CD4-positive, alpha-beta T cell treated with Interleukin-15 for 4 hours (primary cell): ENCODE data around the gene TMEM209.
A peak's percentile ranks its signal among the peaks of the same experiment; 100 is the strongest.
"Not testable (repeated sequence)": the region's sequence is repeated elsewhere in the genome, so short reads cannot be mapped to it uniquely, and the experiment has no call there.

ENCODE experiments used
- DNase-seq: peaks from one replicate; pipeline ENCODE4 v3.0.0-alpha.2; 2020; ENCODE audit warnings: low spot score

The TMEM209 gene

DNA sequence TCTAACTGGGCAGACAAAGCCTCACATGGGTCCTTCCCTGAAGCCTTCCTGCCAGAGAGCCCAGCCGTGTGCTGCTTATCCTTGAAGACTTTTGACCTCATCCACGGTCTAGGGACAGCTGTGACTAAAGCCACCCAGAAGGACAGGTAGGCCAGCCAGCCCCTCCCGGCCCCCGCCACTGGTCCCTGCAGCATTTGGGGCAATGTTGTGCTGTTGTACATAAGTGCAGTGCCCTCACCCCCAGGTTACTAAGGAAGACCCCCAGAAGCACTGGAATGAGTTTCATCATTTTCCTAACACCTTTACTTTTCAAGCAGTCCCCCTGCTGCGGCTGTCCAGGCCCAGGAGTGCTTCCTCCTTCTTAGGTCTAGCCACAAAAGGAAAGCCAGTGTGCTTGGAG lies 43.0 kb downstream of the TMEM209 start:
- DNase-seq, result no peak

DNA sequence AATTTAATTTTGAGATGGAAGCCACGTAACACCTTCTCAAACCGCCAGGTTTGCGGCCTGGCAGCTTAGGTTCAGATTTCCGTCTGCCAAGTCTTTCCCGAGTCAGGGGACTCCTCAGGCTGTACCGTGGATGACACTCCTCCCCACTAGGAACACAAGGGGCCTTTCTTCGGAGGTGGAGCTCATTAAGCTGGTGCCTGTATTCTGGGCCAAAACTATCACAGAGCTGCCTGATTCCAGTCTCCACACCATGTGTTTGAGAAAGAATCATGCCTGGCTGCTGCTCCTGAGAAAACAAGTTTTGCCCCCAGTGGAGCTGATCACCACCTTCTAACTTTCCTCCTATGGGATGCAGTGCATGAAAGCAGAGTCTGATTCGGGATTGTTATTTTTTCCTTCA lies 44.8 kb downstream of the TMEM209 start:
- no peak for DNase-seq

DNA sequence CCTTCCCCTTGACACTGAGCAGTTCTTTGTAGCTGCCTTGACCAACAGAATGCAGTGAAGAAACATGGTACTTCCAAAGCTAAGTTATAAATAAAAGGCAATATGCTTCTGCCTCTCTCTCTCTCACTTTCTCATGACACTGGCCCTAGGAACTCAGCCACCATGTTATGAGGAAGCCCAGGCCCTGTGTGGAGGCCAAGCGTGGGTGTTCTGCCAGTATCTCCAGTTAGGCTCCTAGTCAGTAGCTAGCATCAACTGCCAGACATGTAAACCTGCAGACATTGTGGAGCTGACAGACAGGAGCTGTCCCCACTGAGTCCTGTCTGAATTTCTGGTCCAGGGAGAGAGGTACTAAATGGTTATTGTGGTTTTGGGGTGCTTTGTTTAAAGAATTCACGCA lies 45.2 kb downstream of the TMEM209 start:
- no peak for DNase-seq

DNA sequence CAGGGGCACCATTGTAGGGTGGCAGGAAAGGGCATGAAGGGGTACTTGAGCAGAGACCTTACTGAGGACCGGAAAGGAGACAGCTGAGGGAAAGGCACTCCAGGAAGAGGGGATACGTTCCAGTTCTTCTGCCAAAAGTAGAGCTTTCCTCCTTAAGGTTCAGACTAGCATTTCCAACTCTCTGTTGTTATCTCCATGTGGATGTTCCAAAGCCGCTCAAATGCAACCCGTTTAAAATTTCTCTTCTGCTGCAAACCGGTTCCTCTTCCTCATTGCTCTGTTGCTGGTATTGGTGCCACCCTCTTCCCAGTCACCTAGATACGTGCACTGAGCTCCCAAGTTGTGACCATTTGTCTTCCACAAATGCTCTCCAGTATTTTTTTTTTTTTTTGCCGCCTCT lies 47.5 kb downstream of the TMEM209 start:
- DNase-seq, result no peak

DNA sequence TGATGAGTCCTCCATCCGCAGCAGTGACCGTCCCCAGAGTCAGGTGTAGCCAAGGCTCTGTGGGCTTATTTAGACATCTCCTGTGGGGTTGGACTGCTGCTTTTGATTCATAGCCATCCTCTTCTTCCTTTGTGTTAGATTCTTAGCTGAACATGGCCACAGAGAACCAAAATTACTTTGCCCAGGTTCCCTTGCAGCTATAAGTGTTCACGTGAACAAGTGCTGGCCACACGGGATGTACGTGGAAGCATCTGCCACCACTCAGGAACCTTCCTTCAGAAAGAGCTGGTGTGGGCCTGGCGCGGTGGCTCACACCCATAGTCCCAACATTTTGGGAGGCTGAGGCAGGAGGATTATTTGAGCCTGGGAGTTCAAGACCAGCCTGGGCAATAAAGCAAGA lies 49.1 kb downstream of the TMEM209 start:
- no peak for DNase-seq

DNA sequence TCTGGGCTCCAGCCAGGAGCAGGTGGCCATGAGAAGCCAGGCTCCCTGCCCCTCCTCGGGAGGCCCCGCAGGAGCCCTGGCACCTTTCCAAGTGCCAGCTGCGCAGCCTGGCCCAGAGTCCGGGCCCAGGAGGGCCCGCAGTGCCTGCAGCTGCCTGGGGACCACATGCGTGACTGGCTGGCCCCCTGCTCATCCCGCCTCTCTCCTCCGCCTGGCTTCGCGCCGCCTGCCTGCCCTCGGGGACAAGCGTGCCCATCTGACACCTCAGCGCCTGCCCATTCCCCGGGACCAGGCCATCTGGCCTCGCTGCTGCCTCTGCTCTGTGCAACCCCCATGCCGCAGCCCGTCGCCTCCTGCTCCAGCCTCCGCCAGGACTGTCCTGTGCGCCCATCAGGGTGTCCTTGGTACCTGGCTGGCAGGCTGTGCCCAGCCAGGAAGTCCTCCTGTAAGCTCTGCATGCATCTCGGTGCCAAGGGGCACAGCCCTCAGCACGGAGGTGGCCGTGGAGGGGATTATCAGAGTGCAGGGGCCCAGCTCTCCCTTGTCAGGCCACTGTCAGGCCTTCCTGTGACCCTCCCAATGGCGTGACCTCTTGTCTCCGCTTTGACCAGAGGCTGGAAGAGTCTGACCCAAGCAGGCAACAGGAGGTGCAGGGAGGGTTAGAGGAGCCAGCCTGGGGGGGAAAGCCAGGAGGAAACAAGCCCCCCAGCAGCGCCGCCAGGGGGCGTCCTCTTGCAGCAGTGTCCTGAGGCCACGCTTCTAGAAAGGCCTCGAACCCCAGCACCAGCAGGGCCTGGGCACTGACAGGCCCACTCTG lies 50.5 kb downstream of the TMEM209 start:
- DNase-seq, result no peak

GRCh38 chr7:130154131-130154500 lies 51.1 kb downstream of the TMEM209 start:
- DNase-seq, result no peak

DNA sequence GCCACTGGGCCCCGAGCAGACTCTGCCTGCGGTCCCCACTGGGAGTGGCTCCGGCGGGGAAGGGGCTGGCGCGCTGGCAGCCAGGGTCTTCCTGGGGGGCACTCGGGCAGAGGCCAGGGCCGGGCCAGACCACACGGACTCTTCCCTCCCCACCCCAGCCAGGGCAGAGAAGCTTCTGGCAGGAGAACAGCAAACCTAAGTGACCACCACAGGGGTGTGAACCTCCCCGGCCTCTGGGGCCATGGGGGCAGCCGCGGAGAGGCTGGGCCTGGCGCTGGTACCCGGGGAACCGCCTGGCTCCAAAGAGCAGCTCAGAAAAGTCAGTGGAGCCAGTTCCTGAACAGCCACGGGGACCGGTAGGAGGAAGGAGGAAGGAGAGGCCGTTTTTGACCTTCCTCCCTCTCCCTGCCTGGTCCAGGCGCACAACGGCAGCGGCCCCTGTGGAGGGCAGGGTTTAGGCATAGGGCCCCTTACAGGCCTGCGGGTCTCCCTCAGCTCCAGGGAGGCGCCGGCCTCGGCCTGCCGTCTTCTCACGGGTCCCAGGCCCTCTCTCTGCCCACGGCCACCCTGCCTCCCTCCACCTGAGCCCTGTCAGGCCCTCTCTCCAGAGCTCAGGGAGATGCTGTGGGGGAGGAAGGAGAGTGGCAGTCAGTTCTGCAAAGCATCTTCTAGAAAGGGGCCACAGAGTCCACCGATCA lies 51.8 kb downstream of the TMEM209 start:
- no peak for DNase-seq

DNA sequence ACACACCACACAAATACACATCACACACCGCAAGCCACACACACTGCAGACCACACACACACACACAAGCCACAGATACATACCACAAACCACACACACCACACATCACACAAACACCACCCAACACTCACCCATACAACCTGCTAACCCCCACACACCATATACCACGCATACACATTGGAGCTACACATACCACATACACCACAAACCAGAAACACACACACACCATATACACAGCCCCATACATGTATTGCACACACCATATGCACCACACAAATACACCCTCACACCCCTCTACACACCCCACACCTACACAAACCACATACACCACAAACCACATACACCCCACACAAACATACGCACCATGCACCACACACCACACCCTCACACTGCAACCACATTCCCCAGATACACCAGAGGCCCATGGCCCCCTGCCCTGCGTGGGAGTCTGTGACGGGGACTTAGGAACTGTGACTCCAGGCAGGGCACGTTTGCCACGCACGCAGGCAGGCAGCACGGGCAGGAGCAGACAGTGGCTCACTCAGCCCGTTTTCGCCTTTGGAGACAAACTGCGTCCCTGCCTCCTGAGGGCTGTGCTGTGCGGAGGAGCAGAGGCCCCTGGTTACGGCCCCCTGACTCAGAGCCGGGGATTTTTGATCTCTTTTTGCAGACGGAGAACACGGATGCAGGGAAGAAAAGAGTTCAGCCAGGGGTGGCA lies 52.6 kb downstream of the TMEM209 start:
- DNase-seq, result no peak

- DNase-seq, result peak; percentile 23
Measured at GRCh38 chr7:130151591-130152492, 53.4 kb downstream of the TMEM209 start.

GRCh38 chr7:130150587-130150986 lies 54.6 kb downstream of the TMEM209 start:
- no peak for DNase-seq

DNA sequence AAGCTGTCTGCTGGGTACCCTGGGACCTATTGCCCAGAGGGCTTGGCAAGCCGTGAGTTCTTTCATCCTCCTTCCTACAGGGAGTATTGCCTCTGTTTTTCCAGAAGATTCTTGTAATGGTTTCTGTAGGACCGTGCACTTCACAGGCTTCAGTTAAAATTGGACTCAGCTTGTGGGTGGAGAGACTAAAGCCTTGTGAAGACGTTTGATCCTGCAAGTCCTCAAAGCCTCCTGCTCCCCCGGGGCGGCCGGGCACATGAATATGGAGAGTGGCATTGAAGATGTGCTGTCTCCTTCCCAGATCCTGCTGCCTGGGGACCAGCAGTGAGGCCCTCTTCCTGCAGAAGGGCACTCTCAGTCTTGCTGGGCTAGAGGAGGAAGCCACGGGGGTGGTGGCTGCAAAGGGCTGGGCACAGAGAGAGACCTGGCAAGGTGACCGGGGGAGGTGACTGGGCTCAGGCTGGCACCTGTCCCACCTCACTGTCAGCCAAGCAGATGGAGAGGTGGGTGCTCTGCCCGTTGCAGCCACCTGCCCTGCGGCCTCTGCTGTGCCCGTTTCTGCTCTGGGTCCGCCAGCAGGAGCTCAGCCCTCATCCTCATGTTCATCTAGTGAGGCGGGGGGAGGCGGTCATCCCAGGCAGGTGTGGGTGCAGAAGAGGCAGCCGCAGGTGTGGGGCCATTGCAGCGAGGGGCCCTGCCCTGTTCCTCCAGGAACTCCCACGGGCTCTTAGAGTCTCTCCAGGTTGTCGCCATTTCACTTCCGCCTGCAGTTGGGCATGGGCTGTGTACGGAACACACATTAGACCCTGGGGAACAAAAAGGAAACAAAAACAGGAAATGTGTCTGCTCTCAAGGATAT lies 55.7 kb downstream of the TMEM209 start:
- DNase-seq, result no peak

DNA sequence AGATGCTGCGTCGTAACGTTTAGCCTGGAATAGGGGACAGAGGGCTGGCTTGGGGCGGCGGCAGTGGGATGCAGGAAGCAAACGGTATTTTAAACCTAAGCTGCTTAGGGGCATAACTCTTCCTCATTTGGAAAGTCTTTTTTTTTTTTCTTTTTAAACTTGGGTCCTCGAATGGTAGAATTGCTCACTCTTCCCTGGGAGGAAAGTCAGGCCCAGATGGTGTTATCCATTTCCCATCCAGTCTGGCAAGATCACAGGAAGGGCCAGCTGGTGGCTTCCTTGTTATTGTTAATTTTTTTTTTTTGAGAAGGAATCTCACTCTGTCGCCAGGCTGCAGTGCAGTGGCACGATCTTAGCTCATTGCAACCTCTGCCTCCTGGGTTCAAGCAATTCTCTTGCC lies 56.6 kb downstream of the TMEM209 start:
- DNase-seq, result no peak

GRCh38 chr7:130147710-130148325 lies 57.4 kb downstream of the TMEM209 start:
- DNase-seq, result no peak

DNA sequence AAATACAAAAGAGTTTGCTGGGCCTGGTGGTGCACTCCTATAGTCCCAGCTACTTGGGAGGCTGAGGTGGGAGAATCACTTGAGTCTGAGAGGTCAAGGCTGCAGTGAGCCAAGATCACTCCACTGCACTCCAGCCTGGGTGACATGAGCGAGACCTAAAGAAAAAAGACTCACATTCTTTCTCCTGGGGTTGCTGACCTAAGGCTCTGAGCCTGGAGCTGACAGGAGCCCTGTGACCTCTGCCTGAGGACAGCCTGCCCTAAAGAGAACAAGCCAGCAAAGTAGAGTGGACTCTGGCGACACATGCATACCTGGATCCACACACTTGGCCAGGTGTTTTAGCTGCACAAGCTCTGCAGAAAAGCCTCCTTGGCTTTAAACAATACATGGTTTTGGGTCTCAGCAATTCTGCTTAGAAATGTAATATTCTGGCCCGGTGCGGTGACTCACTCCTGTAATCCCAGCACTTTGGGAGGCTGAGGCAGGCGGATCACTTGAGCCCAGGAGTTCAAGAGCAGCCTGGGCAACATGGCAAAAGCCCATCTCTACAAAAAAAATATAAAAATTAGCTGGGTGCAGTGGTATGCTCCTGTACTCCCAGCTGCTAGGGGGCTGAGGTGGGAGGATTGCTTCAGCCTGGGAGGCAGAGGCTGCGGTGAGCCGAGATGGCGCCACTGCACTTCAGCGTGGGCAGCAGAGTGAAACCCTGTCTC lies 58.4 kb downstream of the TMEM209 start:
- DNase-seq, result no peak

DNA sequence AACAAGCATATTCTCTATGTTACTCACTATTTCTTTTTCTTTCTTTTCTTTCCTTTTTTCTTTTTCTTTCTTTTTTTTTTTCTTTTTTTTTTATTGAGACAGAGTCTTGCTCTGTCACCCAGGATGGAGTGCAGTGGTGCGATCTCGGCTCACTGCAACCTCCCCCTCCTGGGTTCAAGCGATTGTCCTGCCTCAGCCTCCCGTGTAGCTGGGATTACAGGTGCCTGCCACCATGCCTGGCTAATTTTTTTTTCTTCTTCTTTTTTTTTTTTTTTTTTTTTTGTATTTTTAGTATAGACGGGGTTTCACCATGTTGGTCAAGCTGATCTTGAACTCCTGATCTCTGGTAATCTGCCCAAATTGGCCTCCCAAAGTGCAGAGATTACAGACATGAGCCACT lies 59.1 kb downstream of the TMEM209 start:
- not testable (repeated sequence) for DNase-seq

DNA sequence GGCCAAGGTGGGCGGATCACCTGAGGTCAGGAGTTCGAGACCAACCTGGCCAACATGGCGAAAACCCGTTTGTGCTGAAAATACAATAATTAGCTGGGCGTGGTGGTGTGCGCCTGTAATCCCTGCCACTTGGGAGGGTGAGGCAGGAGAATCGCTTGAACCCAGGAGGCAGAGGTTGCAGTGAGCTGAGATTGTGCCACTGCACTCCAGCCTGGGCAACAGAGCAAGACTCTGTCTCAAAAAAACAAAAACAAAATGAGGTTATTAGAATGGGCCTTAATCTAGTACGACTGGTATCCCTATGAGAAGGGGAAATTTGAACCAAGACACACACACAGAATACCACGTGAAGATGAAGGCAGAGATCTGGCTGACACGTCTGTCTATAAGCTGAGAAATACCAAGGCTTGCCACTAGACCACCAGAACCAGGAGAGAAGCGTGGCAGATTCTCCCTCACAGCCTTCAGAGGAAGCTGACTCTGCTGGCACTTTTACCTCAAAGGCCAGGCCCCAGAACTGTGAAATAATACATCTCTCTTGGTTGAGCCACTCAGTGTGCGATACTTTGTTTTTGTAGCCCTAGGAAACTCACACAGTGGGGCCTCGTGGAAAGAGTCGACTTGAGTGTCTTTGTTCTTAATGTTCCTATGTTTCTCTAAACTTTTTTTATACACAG lies 59.6 kb downstream of the TMEM209 start:
- no peak for DNase-seq

DNA sequence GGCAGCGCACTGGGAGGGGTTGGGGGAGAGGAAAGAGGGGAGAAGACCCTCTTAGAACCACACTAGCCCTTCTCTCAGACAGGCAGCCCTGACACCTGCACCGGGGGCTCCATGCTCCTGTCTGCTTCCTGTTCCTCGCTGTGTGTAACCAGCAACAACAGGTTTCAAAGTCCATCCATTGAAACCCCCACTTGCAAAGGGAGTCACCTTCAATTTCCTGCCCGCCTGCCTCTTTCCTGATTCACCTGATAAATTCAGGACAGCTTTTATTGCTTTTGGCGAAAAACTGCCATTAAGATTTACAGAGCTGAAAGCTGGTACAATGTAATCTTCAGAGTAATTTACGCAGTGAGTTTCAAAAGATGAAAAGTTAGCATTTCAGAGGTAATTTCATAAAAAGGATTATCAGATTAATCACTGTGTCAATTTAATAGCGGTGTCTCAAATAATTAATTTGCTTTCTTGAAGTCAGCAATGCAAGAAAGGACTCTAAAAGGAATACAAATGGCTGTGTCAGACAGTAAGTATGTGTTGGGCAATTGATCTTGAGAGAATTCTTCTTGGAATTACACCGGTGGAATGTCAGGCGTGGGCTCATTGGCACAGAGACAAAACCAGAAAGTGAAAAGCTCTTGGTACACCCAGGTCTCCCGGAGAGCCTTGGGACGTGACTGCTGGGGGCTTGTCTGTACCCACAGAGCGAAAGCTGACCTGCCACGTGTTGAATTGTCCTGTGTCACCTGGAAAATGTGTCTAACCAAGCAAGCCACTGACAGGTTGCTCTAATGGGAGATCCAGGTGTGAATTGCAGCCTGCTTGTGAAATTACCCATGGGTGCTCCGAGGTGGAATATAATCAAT lies 60.7 kb downstream of the TMEM209 start:
- DNase-seq, result no peak

DNA sequence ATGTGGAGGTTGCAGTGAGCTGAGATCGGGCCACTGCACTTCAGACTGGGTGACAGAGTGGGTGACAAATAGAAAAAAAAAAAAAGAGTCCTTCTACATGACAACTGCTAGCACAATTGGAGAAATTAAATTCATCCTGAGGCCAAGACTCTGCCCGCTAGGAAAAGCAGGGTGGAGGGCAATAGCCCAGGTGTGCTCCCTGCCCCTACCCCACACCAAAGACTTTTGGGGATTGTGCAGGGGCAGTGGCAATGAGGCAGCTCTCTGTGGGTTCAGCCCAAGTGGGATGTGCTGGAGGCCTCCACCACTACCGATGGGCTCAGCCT lies 61.3 kb downstream of the TMEM209 start:
- no peak for DNase-seq
